ENCODE data around the gene GLG1.

GRCh38 chr16:74462361-74462760 is 144.6 kb downstream of the GLG1 start:
- TF ChIP-seq POLR2A (IDR thresholded peaks at IDR 0.05; ENCODE audit: low read length) (no peak), GATA1 (IDR thresholded peaks at IDR 0.05; ENCODE audit: low read depth, low read length) (no peak)
